NCI-H187 (cell line): ENCODE results near the gene ZDHHC22.

Source experiments
- DNase-seq, 2 experiments: peaks; one replicate each; lab custom pipeline; 2025; lab: John Stamatoyannopoulos, UW

Gene ZDHHC22

GRCh38 chr14:77157740-77158139 is 16.1 kb upstream of the ZDHHC22 start:
- no peak for DNase-seq

DNA sequence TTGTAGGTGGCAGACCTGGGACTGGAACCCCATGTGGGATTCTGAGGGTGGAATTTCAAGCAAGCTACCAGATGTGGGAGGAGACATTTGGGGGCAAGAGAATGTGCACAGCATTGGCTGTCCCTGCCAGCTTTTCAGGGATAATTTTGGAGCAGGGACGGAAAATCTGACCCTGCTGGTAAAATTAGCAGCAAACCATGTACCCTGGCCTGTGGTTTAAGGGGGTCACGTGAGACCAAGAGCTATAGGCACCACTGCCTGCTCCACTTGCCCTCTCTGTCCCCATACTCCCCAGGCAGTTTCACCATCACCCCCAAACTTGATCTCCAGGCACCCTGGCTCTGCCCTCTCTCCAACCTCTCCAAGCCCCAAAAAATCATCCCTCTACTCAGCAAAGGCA is 13.5 kb upstream of the ZDHHC22 start:
- DNase-seq, result no peak

GRCh38 chr14:77154421-77154820 is 12.8 kb upstream of the ZDHHC22 start:
- no peak for DNase-seq

DNA sequence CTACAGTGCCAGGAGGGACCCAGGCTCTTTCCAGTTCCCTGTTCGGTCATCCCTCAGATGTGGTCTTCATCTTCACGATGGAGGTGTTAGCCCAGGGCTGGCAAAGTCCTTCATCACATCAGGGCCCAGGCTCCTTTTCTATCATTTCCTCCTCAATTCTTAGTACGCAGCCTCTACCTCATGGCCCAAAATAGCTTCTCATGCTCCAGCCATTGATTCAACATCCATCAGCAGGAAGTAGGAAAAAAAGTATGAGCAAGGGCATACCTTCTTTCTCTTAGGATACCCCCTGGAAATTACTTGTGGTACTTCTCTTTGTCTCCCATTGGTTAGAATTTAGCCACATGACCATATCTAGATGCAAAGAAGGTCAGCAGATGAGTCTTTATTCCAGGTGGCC is 12.2 kb upstream of the ZDHHC22 start:
- no peak for DNase-seq

- DNase-seq, result peak in 1 of 2 experiments; percentile 34
Observed at GRCh38 chr14:77151918-77152588, 10.5 kb upstream of the ZDHHC22 start.

GRCh38 chr14:77151245-77151644 is 9.7 kb upstream of the ZDHHC22 start:
- DNase-seq, result no peak

- no peak for DNase-seq
Observed at GRCh38 chr14:77148510-77149231, 7.1 kb upstream of the ZDHHC22 start.

DNA sequence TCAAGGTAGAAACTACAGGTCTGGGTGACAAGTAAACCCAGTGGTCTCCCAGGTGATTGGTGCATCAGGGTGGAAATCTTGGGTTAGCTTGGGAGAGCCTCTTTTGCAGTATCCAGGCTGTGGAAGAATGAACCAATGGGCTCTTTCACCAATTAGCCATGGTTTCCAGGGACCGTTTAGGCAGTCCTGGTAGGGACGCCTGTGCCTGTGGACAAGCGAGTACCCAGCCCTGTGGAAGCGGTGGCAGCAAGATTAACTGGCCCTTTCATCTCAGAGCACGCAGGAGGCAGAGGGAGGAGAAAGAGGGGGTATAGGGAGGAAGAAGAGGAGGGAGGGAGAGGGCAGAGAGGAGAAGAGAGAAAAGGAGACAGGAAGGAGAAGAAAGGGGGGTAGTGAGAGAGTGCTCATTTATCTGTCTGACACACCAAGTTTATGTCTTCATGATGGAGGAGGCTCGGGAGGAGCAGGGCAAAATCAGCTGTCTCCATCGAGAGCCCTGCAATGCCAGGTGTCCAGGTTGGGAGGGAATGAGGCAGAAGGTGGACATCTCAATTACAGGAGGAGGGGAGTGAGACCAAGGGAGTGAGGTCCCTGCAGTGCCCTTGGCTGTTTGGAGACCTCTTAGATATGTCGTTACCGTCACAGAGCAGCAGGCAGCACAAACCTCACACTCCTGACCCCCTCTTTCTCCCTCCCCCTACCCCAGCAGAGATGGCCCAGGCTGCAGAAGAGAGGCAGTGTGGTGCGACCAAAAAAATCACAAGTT is 4.6 kb upstream of the ZDHHC22 start:
- DNase-seq, result no peak

DNA sequence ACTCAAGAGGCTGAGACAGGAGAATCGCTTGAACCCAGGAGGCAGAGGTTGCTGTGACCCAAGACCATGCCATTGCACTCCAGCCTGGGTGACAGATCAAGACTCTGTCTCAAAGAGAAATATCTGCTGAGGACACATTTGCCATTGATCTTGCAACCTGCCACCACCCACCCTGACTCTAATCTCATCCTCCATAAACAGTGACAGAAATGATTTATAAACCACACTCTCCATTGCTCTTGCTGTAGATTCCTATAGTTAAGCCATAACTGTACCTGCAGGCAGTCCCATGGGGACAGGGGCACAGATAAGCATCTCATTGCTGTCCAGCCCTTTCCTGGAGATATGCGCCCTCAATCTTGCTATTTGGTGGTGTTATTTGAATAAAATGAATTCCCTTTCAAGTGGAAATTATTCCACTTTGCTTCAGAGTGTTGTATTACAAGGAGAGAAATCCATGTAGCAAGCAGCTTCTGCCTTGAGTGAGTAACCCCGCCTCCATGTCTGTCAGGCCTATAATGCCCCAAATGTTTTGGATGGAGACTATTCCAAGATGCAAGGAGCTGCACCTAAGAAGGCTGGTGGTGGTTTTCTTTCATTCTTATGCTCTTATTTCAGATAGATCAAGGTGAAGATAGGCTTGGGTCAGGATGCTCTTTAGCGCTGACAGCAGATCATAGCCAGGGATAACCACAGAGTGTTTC is 3.0 kb upstream of the ZDHHC22 start:
- DNase-seq, result no peak

GRCh38 chr14:77143071-77143470 is 1.5 kb upstream of the ZDHHC22 start:
- no peak for DNase-seq

GRCh38 chr14:77142005-77142800 is 612 bp upstream of the ZDHHC22 start:
- DNase-seq, result no peak

DNA sequence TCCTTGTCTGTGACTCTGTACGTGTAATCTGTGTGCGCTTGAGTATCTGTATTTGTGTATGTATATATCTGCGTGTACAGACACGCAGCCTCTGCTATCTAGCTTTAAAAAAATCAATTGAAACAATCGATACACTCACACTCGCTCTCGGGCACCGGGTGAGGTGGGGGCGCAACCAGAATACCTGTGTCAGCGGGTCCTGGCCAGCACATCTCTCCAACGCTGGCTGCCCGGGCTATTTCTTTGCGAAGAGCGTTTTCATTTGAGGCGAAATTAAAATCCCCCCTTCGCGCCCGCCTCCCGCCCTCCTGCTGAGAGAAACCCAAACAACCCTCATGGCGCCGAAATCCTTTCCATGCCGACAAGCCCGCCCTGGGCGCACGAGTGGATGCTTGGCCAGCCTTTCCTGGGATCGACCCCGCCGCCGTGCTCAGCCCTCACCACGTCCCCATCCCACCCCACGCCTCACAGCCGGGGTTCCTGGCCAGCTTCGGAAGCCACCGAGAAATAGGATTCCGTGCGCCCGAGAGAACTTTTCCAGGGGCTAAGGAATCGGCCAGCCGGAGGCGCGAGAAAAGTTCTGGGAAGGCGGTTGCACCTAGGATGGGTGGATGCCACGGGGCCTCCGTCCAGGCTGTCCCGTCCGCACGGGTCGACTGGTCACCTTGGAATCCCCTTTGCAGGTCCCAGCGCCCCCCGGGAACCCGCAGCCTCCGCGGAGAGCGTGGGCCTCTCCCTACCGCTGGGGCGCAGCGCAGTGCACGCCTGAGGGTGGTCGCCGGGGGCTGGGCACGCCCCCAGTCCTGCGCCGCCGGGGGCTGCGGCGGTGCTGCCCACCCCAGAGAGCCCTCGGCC is 1.0 kb downstream of the ZDHHC22 start:
- DNase-seq, result no peak

DNA sequence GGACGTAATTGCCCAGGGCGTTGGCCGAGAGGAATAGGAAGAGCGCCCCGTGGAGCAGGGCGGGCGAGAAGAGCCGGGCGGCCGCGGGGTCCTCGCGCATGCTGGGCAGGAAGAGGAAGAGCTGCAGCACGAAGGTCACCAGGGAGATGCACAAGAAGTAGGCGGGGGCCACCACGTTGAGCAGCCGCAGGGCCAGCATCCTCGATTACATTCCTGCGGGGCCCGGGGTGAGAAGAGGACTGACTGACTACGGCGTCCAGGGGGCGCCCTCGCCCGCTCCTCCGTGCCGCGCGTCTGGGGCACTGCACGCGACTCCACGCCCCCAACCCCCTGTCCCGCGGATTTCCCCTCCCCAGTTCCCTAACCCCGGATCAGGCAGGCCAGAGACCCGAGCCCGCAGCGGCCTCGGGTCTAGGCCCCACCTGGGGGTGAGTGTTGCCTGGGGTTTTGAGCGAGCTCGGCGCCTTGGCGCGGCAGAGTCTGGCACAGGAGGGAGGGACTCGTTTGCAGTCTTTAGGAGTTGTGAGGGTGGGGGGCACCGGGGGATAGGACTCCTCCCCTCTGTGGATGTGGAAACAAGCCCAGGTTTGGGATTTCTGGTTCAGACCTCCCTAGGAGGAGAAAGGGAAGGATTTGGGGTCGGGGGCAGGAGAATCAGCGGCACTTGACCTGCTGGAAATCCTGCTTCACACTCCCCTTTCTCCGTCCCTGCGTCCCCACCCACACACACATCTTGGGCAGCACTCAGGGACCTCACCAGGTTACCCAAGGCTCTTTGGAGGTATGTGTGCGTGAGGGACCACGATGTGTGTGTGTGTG is 1.8 kb downstream of the ZDHHC22 start:
- DNase-seq, result no peak

DNA sequence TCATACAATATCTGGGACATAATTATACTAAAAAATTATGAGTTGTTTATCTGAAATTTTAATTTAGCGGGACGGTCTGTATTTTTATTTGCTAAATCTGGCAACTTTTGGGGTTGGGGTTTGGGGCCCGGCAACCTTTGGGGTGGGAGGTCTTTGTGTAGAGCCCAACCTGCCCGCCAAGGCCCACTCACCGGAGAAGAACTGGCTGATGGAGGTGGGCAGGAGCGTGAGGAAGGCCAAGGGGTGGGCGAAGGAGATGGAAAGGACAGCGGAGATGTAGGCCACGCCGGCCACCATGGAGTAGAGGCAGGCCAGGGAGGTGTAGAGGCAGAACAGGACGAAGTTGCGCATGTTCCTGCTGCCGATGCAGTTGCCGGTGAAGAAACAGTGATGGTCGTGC is 2.6 kb downstream of the ZDHHC22 start:
- DNase-seq, result no peak

- no peak for DNase-seq
Observed at GRCh38 chr14:77133720-77134338, 7.8 kb downstream of the ZDHHC22 start.

- no peak for DNase-seq
Observed at GRCh38 chr14:77131871-77132486, 9.6 kb downstream of the ZDHHC22 start.

DNA sequence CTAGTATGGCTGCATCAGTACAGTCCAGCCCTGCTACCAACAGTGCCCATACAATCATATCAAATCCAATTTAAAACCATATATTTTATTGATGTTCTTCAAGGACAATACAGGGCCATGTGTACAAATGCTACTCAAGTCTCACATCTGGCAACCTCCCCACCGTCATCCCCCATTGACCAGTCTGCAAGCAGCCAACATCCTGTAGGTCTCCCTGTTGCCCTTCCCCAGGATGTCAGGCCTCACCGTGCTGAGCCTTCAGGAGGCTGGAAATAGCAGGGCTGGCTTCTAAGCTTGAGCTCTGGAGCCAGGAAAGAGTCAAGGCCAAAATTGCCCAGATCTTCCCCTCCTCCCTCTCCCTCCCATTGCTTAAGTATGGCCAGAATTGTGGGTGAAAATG is 10.4 kb downstream of the ZDHHC22 start:
- DNase-seq, result no peak

DNA sequence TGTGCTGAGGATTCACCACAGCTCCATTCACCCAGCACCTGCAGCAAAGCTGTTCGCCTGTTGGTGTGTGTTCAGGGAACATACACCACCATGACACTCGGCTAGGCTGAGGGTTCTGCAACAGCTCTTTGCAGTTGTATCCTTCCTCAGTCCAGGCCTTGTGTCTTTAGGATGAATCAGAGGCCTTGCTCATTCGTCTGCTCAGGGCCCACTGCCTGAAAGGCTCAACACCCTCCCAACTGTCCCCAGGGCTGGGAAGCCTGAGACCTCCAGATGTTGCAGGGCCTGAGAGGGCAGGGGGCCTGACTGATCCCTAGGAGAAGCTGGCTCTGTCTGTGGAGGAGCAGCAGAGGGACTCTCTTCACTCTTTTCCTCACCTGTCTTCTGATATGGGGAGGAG is 11.2 kb downstream of the ZDHHC22 start:
- no peak for DNase-seq

DNA sequence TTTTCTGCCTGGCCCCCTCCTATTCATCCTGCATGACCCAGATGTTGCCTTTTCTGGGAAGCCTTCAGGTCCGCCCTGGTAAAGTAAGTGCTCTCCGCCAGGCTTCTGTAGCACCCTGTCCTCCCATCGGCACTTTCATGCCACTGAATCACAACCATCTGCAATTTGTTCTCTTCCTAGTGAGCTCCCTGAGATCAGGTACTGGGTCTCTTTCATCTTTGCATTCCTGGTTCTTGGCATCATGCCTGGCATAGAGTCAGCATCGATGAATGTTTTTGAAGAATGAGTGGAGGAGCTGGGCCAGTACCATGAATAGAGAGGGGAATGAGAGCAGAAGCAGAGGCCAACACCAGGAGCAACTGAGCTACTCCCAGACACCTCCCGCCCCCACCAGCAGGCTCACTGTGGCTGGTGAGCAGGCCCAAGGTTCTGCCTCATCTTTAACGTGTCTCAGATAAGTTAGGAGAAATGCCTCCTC is 13.1 kb downstream of the ZDHHC22 start:
- no peak for DNase-seq
